IMR-90 (cell line): ENCODE data around the gene DRD3. TPM values are rescaled to one million over a fixed set of nuclear protein-coding genes. Genes with fewer than 3 reads are reported as not detected.

Experiments
- ATAC-seq: fragments of 200-7000 bp; cut with Tn5 transposase; 2 replicates; pipeline ENCODE4 v1.9.1; 2020; ENCODE audit warnings: low read depth, mild to moderate bottlenecking, moderate library complexity
- BruUV-seq: library from RNA; stranded (reverse); fragments of 400-500 nt; replicated peaks from 2 replicates; lab custom pipeline; 2021; lab: Mats Ljungman, UMichigan
- CTCF ChIA-PET: fragments of 300-600 bp; formaldehyde crosslinking; extraction: SDS; loops from one replicate; lab custom pipeline; 2021; ENCODE audit warnings: antibody characterized with exemption; lab: Yijun Ruan, JAX
- POLR2A ChIA-PET: fragments of 300-600 bp; sonication (Branson Sonifier 250); formaldehyde crosslinking; loops from one replicate; lab custom pipeline; 2022; ENCODE audit warnings: antibody characterized with exemption; ENCODE audit not compliant: unreplicated experiment; lab: Charles Lee
- DNase-seq: peaks from one replicate; pipeline ENCODE4 v3.0.0; 2013
- H2AFZ ChIP-seq: replicated peaks from 2 replicates; pipeline ENCODE3; 2013; ENCODE audit warnings: low read length, mild to moderate bottlenecking; ENCODE audit not compliant: poor library complexity
- H2AK5ac ChIP-seq: 2 replicates; pipeline ENCODE4 v1.6.1; 2013; ENCODE audit warnings: low read depth, low read length, inconsistent platforms
- H2AK9ac ChIP-seq: replicated peaks from 2 replicates; pipeline ENCODE3; 2013; ENCODE audit warnings: mild to moderate bottlenecking, low read depth, low read length, moderate library complexity; ENCODE audit not compliant: poor library complexity
- H2BK120ac ChIP-seq: 2 replicates; pipeline ENCODE4 v1.6.1; 2013; ENCODE audit warnings: low read depth, low read length, inconsistent platforms
- H2BK15ac ChIP-seq: 3 replicates; pipeline ENCODE4 v1.6.1; 2013; ENCODE audit warnings: low read depth, low read length, inconsistent platforms
- H2BK20ac ChIP-seq: 2 replicates; pipeline ENCODE4 v1.6.1; 2013; ENCODE audit warnings: low read depth, mild to moderate bottlenecking, inconsistent platforms, low read length, moderate library complexity
- H2BK5ac ChIP-seq: 2 replicates; pipeline ENCODE4 v1.6.1; 2013; ENCODE audit warnings: mild to moderate bottlenecking, low read depth, low read length, inconsistent platforms; ENCODE audit not compliant: poor library complexity, severe bottlenecking
- H3K14ac ChIP-seq: replicated peaks from 2 replicates; pipeline ENCODE4 v1.6.1; 2013; ENCODE audit warnings: low read depth, low read length, inconsistent platforms
- H3K18ac ChIP-seq: 2 replicates; pipeline ENCODE4 v1.6.1; 2013; ENCODE audit warnings: low read depth, low read length, control low read depth
- H3K23ac ChIP-seq: 2 replicates; pipeline ENCODE4 v1.6.1; 2013; ENCODE audit warnings: low read depth, low read length, inconsistent platforms
- H3K27ac ChIP-seq: 2 replicates; pipeline ENCODE4 v1.5.1; 2013; ENCODE audit warnings: mild to moderate bottlenecking, control low read depth, low read length; ENCODE audit not compliant: insufficient read depth
- H3K27me3 ChIP-seq: 2 replicates; pipeline ENCODE4 v1.6.1; 2013; ENCODE audit warnings: low read length; ENCODE audit not compliant: control insufficient read depth, insufficient read depth
- H3K36me3 ChIP-seq: 2 replicates; pipeline ENCODE4 v1.6.1; 2013; ENCODE audit warnings: low read length, mixed read lengths; ENCODE audit not compliant: control insufficient read depth, insufficient read depth
- H3K4ac ChIP-seq: 2 replicates; pipeline ENCODE4 v1.6.1; 2013; ENCODE audit warnings: low read depth, low read length, inconsistent platforms
- H3K4me1 ChIP-seq: 2 replicates; pipeline ENCODE4 v1.6.1; 2013; ENCODE audit warnings: low read length, mixed read lengths; ENCODE audit not compliant: control insufficient read depth, insufficient read depth
- H3K4me2 ChIP-seq: 2 replicates; pipeline ENCODE4 v1.6.1; 2013; ENCODE audit warnings: low read depth, mild to moderate bottlenecking, control low read depth, low read length, moderate library complexity
- H3K4me3 ChIP-seq: 2 replicates; pipeline ENCODE4 v1.5.1; 2013; ENCODE audit warnings: low read depth, mild to moderate bottlenecking, control low read depth, low read length, moderate library complexity; ENCODE audit not compliant: insufficient read depth
- H3K56ac ChIP-seq: 2 replicates; pipeline ENCODE4 v1.6.1; 2013; ENCODE audit warnings: low read length, inconsistent platforms; ENCODE audit not compliant: insufficient read depth; ENCODE audit errors: extremely low read depth
- H3K79me1 ChIP-seq, 2 experiments: 2 replicates each; pipeline ENCODE4 v1.6.1; 2013; ENCODE audit warnings: low read length in 2 of 2, inconsistent platforms in 1 of 2, low read depth in 1 of 2
- H3K9ac ChIP-seq: 2 replicates; pipeline ENCODE4 v1.6.1; 2013; ENCODE audit warnings: low read depth, low read length, control low read depth
- H3K9me1 ChIP-seq: 2 replicates; pipeline ENCODE4 v1.6.1; 2013; ENCODE audit warnings: low read length, inconsistent platforms; ENCODE audit not compliant: insufficient read depth
- H3K9me3 ChIP-seq: 2 replicates; pipeline ENCODE4 v1.6.1; 2013; ENCODE audit warnings: low read length; ENCODE audit not compliant: control insufficient read depth, insufficient read depth
- H4K20me1 ChIP-seq: 2 replicates; pipeline ENCODE4 v1.6.1; 2013; ENCODE audit warnings: low read length, inconsistent platforms; ENCODE audit not compliant: insufficient read depth
- H4K5ac ChIP-seq: 2 replicates; pipeline ENCODE4 v1.6.1; 2013; ENCODE audit warnings: mild to moderate bottlenecking, low read depth, low read length, control low read depth
- H4K8ac ChIP-seq, 2 experiments: 2 replicates each; pipeline ENCODE4 v1.6.1; 2013; ENCODE audit warnings: low read depth in 2 of 2, low read length in 2 of 2, control low read depth in 1 of 2, inconsistent platforms in 1 of 2
- H4K91ac ChIP-seq: 2 replicates; pipeline ENCODE4 v1.6.1; 2013; ENCODE audit warnings: low read depth, low read length, inconsistent platforms; ENCODE audit not compliant: insufficient read depth
- BHLHE40 ChIP-seq: fragments of 150-350 bp; IDR thresholded peaks from 2 replicates; pipeline ENCODE4 v1.6.1; 2016; ENCODE audit warnings: mild to moderate bottlenecking, low read depth, low read length
- CEBPB ChIP-seq: IDR thresholded peaks from 2 replicates; pipeline ENCODE4 v1.6.1; 2012; ENCODE audit warnings: low read depth, low read length, improper control_type of control experiment
- FOS ChIP-seq: fragments of 150-350 bp; IDR thresholded peaks from 2 replicates; pipeline ENCODE4 v1.6.1; 2016; ENCODE audit warnings: low read depth, low read length
- MAFK ChIP-seq: IDR thresholded peaks from 2 replicates; pipeline ENCODE4 v1.6.1; 2012; ENCODE audit warnings: low read depth, low read length, improper control_type of control experiment
- MAZ ChIP-seq: IDR thresholded peaks from 2 replicates; pipeline ENCODE4 v1.6.1; 2012; ENCODE audit warnings: low read depth, mild to moderate bottlenecking, low read length, improper control_type of control experiment, moderate library complexity, borderline replicate concordance
- MXI1 ChIP-seq: IDR thresholded peaks from 2 replicates; pipeline ENCODE4 v1.6.1; 2012; ENCODE audit warnings: low read depth, mild to moderate bottlenecking, low read length, moderate library complexity, borderline replicate concordance
- NFE2L2 ChIP-seq: fragments of 150-350 bp; IDR thresholded peaks from 2 replicates; pipeline ENCODE4 v1.6.1; 2016; ENCODE audit warnings: low read depth, mild to moderate bottlenecking, low read length
- POLR2A ChIP-seq: IDR thresholded peaks from 2 replicates; pipeline ENCODE4 v1.6.1; 2012; ENCODE audit warnings: mild to moderate bottlenecking, low read depth, low read length
- RCOR1 ChIP-seq: IDR thresholded peaks from 2 replicates; pipeline ENCODE4 v1.6.1; 2012; ENCODE audit warnings: mild to moderate bottlenecking, low read length, improper control_type of control experiment; ENCODE audit not compliant: insufficient replicate concordance
- RFX5 ChIP-seq: IDR thresholded peaks from 2 replicates; pipeline ENCODE4 v1.8.0; 2012; ENCODE audit warnings: low read depth, mild to moderate bottlenecking, low read length, moderate library complexity
- SMC3 ChIP-seq: fragments of 150-350 bp; IDR thresholded peaks from 2 replicates; pipeline ENCODE4 v1.6.1; 2016; ENCODE audit warnings: low read depth, mild to moderate bottlenecking, antibody characterized with exemption, low read length, moderate library complexity
- WGBS, 2 experiments: methylation state at CpG; one replicate each; pipeline versions ENCODE4 v1.1.5 to v1.1.7; 2013; ENCODE audit warnings: missing lambda C conversion rate in 2 of 2; ENCODE audit not compliant: insufficient read length in 1 of 2; ENCODE audit errors: extremely low coverage in 2 of 2; 5-methylcytosine and 5-hydroxymethylcytosine counted together
- dilution Hi-C: fragments of 300-500 bp; cut with HindIII; formaldehyde crosslinking; loops from one replicate; pipeline ENCODE4 v1.14.3; 2018; ENCODE audit warnings: low sequenced_read_pairs; ENCODE audit not compliant: unreplicated experiment
- in situ Hi-C: fragments of 300-500 bp; cut with MboI; formaldehyde crosslinking; loops from 3 replicates; pipeline ENCODE4 v1.14.3; 2019; ENCODE audit warnings: low sequenced_read_pairs, inconsistent platforms, mixed read lengths
- intact Hi-C: fragments of 100-400 bp; cut with micrococcal nuclease; formaldehyde crosslinking; loops from 2 replicates; pipeline ENCODE4 v1.10.0; 2022
- polyA plus RNA-seq, 3 experiments: library from polyadenylated mRNA; depleted of rRNA; stranded (reverse); fragments of >200 nt; gene quantifications; 2 replicates each; pipeline ENCODE4 v1.2.3, GENCODE V29; 2012; ENCODE audit warnings: low replicate concordance in 1 of 3
- total RNA-seq: library from RNA; depleted of rRNA; stranded (reverse); fragments of >200 nt; gene quantifications from 2 replicates; pipeline ENCODE4 v1.2.3, GENCODE V29; 2012
- TF ChIP-seq, protein P1 (sequence below): fragments of 150-350 bp; IDR thresholded peaks from 2 replicates; pipeline ENCODE4 v1.6.1; 2016; ENCODE audit warnings: low read depth, mild to moderate bottlenecking, low read length, moderate library complexity, borderline replicate concordance
- TF ChIP-seq, protein P2 (sequence below): fragments of 150-350 bp; IDR thresholded peaks from 2 replicates; pipeline ENCODE4 v1.6.1; 2017; ENCODE audit warnings: mild to moderate bottlenecking, antibody characterized with exemption, low read length, low read depth

DRD3 gene
- total and polyA plus RNA-seq, 2 of the 4 experiments (the other 2 are of a cell fraction) = not detected

DNA sequence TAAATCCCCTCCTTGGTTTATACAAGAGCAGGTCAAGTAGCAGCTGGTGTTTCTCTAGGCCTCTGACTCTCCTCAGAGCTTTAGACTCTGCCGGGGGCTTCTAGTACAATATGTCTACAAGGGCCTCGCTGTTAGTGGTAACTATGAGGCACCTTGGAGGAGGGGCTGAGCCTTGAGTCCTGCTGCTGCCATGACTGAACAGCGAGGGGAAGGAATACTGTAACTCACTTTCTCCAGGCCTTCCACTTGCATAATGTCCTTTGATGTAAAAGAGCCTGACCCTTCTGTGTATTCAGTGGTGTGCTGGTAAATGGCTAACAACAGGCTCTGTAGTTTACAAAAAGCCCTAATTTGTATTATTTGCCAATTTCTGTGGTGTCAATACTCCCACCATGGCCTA, 27.8 kb downstream of the DRD3 start (continued):
- TF ChIP-seq MXI1 (no peak), MAZ (no peak)

DNA sequence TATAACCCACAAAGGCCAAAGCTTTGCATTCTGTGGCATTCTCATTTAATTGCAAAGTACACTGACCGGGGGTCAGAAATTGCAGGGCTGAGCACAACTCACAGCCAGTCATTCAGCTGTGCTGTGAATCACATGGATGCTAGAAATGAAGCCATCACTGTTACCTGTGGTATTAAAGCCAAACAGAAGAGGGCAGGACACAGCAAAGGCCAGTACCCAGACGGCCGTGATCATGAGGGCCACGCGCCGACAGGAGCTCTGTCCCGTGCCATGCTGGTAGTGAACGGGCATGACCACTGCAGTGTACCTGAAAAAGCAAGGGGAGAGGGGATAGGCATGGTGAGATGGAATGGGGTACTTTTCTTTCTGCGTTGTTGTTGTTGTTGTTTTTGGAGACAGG, 31.6 kb downstream of the DRD3 start:
- Histone ChIP-seq H2BK15ac (no peak overlapping the region), H3K4me2 (no peak overlapping the region), H4K8ac (no peak overlapping the region), H3K18ac (no peak overlapping the region), H3K4ac (no peak overlapping the region), H3K56ac (no peak overlapping the region), H3K9me3 (no peaks in the 10 kb centered on the region), H3K36me3 (no peaks in the 10 kb centered on the region), H2BK5ac (no peak overlapping the region), H3K4me1 (peaks cover 2% of the 10 kb centered on the region; the same call in 1 of the 2 replicates), H2AK9ac (no peak overlapping the region), H2AK5ac (no peak overlapping the region), H4K20me1 (no peaks in the 10 kb centered on the region), H4K91ac (no peak overlapping the region), H3K4me3 (no peak overlapping the region), H3K79me1 (no peaks in the 10 kb centered on the region), H3K23ac (no peak overlapping the region), H4K5ac (no peak overlapping the region), H3K27me3 (no peaks in the 10 kb centered on the region), H2AFZ (no peak overlapping the region), H2BK120ac (no peak overlapping the region), H3K27ac (no peak overlapping the region), H3K14ac (no peak overlapping the region), H2BK20ac (no peak overlapping the region), H3K9me1 (peaks cover 3% of the 10 kb centered on the region; the same call in 1 of the 2 replicates), H3K9ac (no peak overlapping the region)
- WGBS, 2 experiments = 58% methylated on average over 3 of the region's 9 CpGs; no CpG with 5 or more reads in 1 of the 2 experiments
- no TSS peak for BruUV-seq
- intact Hi-C loops (no loop called here), dilution Hi-C loops (no loop called here), in situ Hi-C loops (no loop called here)
- ATAC-seq (no peak), DNase-seq (no peak)
- TF ChIP-seq RCOR1 (no peak), MAFK (no peak), CEBPB (no peak), SMC3 (no peak), FOS (no peak), NFE2L2 (no peak), POLR2A (no peak), MAZ (no peak), BHLHE40 (no peak), RFX5 (no peak)
- TF ChIP-seq, protein P1, sequence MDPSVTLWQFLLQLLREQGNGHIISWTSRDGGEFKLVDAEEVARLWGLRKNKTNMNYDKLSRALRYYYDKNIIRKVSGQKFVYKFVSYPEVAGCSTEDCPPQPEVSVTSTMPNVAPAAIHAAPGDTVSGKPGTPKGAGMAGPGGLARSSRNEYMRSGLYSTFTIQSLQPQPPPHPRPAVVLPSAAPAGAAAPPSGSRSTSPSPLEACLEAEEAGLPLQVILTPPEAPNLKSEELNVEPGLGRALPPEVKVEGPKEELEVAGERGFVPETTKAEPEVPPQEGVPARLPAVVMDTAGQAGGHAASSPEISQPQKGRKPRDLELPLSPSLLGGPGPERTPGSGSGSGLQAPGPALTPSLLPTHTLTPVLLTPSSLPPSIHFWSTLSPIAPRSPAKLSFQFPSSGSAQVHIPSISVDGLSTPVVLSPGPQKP = no peak
- TF ChIP-seq, protein P2, sequence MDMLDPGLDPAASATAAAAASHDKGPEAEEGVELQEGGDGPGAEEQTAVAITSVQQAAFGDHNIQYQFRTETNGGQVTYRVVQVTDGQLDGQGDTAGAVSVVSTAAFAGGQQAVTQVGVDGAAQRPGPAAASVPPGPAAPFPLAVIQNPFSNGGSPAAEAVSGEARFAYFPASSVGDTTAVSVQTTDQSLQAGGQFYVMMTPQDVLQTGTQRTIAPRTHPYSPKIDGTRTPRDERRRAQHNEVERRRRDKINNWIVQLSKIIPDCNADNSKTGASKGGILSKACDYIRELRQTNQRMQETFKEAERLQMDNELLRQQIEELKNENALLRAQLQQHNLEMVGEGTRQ = no peak
- ChIA-PET CTCF (no interaction called here), POLR2A (no interaction called here)
